HepG2 (cell line): ENCODE results near the gene LDAH. TPM values are rescaled to one million over a fixed set of nuclear protein-coding genes. Genes with fewer than 3 reads are reported as not detected.

ENCODE experiments used
- ATF7 ChIP-seq, 2 experiments: fragments of 450-650 bp in 1 of 2; sonication (generic) in 1 of 2; formaldehyde crosslinking in 1 of 2; IDR thresholded peaks; 2 replicates each; pipeline versions ENCODE4 v1.4.0 to v1.6.1; 2016 to 2020; ENCODE audit warnings: antibody characterized with exemption in 1 of 2, mild to moderate bottlenecking in 1 of 2, missing genetic modification reagents in 1 of 2
- EED ChIP-seq: sonication (generic); formaldehyde crosslinking; IDR thresholded peaks from 2 replicates; pipeline ENCODE4 v1.5.0; 2020; ENCODE audit warnings: mild to moderate bottlenecking, missing genetic modification reagents
- HNF4A ChIP-seq: sonication (generic); formaldehyde crosslinking; IDR thresholded peaks from 2 replicates; pipeline ENCODE4 v1.4.0; 2020; ENCODE audit warnings: missing genetic modification reagents
- IKZF1 ChIP-seq: fragments of 450-650 bp; IDR thresholded peaks from 2 replicates; pipeline ENCODE4 v1.7.1; 2016
- MBD4 ChIP-seq: IDR thresholded peaks from 2 replicates; pipeline ENCODE4 v1.6.1; 2012; ENCODE audit warnings: low read length, inconsistent platforms, borderline replicate concordance
- NR2F2 ChIP-seq: IDR thresholded peaks from 2 replicates; pipeline ENCODE4 v1.6.1; 2012; ENCODE audit warnings: low read depth, inconsistent platforms, borderline replicate concordance
- PITX1 ChIP-seq: sonication (generic); formaldehyde crosslinking; IDR thresholded peaks from 2 replicates; pipeline ENCODE4 v1.5.1; 2020; ENCODE audit warnings: mild to moderate bottlenecking, missing genetic modification reagents
- POLR2A ChIP-seq, 2 experiments: IDR thresholded peaks; 2 replicates each; pipeline ENCODE4 v1.6.1; 2011; ENCODE audit warnings: low read depth in 2 of 2, low read length in 2 of 2, mild to moderate bottlenecking in 1 of 2, moderate library complexity in 1 of 2; ENCODE audit not compliant: insufficient read depth in 1 of 2
- RXRA ChIP-seq: sonication (generic); formaldehyde crosslinking; IDR thresholded peaks from 2 replicates; pipeline ENCODE4 v1.5.1; 2020; ENCODE audit warnings: missing genetic modification reagents
- SAFB2 ChIP-seq: sonication (generic); formaldehyde crosslinking; IDR thresholded peaks from 2 replicates; pipeline ENCODE4 v1.5.1; 2020; ENCODE audit warnings: missing genetic modification reagents, low read depth, mild to moderate bottlenecking, borderline replicate concordance
- SALL1 ChIP-seq: sonication (generic); formaldehyde crosslinking; IDR thresholded peaks from 2 replicates; pipeline ENCODE4 v1.8.0; 2022; ENCODE audit warnings: mild to moderate bottlenecking, missing genetic modification reagents
- ZNF101 ChIP-seq: sonication (generic); formaldehyde crosslinking; IDR thresholded peaks from 2 replicates; pipeline ENCODE4 v1.4.0; 2020; ENCODE audit warnings: mild to moderate bottlenecking, low read depth, missing genetic modification reagents, borderline replicate concordance
- ZNF24 ChIP-seq: fragments of 450-650 bp; IDR thresholded peaks from 2 replicates; pipeline ENCODE4 v1.6.1; 2017; ENCODE audit warnings: antibody characterized with exemption, mild to moderate bottlenecking
- ZNF292 ChIP-seq: sonication (generic); formaldehyde crosslinking; IDR thresholded peaks from 2 replicates; pipeline ENCODE4 v1.8.1; 2022; ENCODE audit warnings: mild to moderate bottlenecking, low read depth, missing genetic modification reagents, borderline replicate concordance
- ZNF33A ChIP-seq: sonication (generic); formaldehyde crosslinking; IDR thresholded peaks from 2 replicates; pipeline ENCODE4 v1.5.1; 2020; ENCODE audit warnings: missing genetic modification reagents, mild to moderate bottlenecking, moderate library complexity, borderline replicate concordance
- ZNF430 ChIP-seq: sonication (generic); formaldehyde crosslinking; IDR thresholded peaks from 2 replicates; pipeline ENCODE4 v1.9.0; 2021; ENCODE audit warnings: mild to moderate bottlenecking, missing genetic modification reagents
- ZNF563 ChIP-seq: sonication (generic); formaldehyde crosslinking; IDR thresholded peaks from 2 replicates; pipeline ENCODE4 v1.8.0; 2022; ENCODE audit warnings: mild to moderate bottlenecking, moderate library complexity, missing genetic modification reagents
- ZNF777 ChIP-seq: sonication (generic); formaldehyde crosslinking; IDR thresholded peaks from 2 replicates; pipeline ENCODE4 v1.4.0; 2020; ENCODE audit warnings: missing genetic modification reagents
- polyA plus RNA-seq, 8 experiments: library from polyadenylated mRNA; depleted of rRNA in 3 of 8; stranded (reverse) in 7 of 8; unstranded in 1 of 8; fragments of >200 nt; fragmentation: Illumina TruSeq in 4 of 8; extraction: Trizol in 4 of 8; gene quantifications; 2 replicates each; pipeline versions ENCODE4 v1.2.1 to v1.2.3, GENCODE V29; 2011 to 2016; ENCODE audit warnings: low read depth in 4 of 8, missing spikeins in 1 of 8, mixed read lengths in 1 of 8; ENCODE audit not compliant: insufficient read depth in 1 of 8
- total RNA-seq, 5 experiments: library from RNA; depleted of rRNA; stranded (reverse); fragments of >200 nt; fragmentation: Illumina TruSeq; extraction: Trizol; gene quantifications; 2 replicates each; pipeline ENCODE4 v1.2.3, GENCODE V29; 2016; ENCODE audit warnings: low read depth in 1 of 5
- TF ChIP-seq, protein P1 (sequence below), 2 experiments: sonication (generic) in 1 of 2; formaldehyde crosslinking in 1 of 2; IDR thresholded peaks; 2 replicates each; pipeline versions ENCODE4 v1.4.0 to v1.6.1; 2018 to 2020; ENCODE audit warnings: missing genetic modification reagents in 2 of 2, borderline replicate concordance in 1 of 2, low read depth in 1 of 2, mild to moderate bottlenecking in 1 of 2, missing biosample characterization in 1 of 2
- TF ChIP-seq, protein P2 (sequence below): sonication (generic); formaldehyde crosslinking; IDR thresholded peaks from 2 replicates; pipeline ENCODE4 v1.5.1; 2020; ENCODE audit warnings: mild to moderate bottlenecking, missing genetic modification reagents, moderate library complexity
- TF ChIP-seq, protein P3 (sequence below): IDR thresholded peaks from 2 replicates; pipeline ENCODE4 v1.4.0; 2020; ENCODE audit warnings: mild to moderate bottlenecking, missing genetic modification reagents
- TF ChIP-seq, protein P4 (sequence below): IDR thresholded peaks from 2 replicates; pipeline ENCODE4 v1.6.1; 2012; ENCODE audit warnings: inconsistent platforms

Gene LDAH
- total and polyA plus RNA-seq, 2 of the 13 experiments (the other 11 are each of a cell fraction or from before 2014, with no cell fraction given), result 28.8 to 46.2 TPM

DNA sequence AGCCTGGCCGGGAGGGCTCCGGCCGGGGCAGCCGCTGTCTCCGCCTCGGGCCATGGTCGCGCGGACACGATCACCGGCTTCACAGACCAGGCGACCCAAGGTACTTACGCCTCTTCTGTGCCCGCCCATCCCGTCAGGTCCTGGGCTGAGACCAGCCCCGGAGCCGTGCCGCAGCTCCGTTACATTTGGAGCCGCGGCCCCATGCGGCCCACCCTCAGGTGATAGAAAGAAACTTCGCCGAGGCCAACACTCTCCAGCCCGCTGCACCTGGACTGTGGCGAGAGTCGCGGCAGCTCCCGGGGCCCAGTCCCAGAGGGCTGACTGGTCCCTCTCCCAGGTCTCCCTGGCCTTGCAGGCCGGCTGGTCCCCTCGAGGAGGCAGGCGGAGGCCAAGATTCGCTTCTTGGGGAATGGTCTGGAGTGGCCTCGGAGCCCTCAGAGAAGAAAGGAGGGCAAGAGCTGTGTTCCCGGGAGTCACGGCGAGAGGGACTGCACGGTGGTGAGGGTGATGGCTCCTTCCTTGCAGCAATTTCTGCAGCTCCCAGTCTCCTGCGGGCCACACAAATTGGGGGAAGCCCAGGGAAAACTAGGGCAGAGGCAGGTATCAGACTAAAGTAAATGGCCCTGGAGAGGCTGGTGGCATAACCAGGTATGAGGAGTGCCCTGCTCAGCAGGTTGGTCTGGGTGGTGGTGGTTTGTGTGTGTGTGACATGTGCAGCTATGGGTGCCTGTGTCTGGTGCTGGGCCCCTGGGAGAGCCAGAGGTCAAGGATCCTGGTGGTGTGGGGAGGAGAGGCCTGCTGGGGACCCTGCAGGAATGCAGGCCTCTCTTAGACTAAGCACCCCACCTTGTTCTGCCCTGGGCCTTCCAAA lies 155.1 kb downstream of the LDAH start (continued):
- TF ChIP-seq ATF7 (IDR thresholded peaks at IDR 0.05) (no peak), ATF7 (CRISPR knock-in tag; IDR thresholded peaks at IDR 0.05) (peak; percentile 85), POLR2A (IDR thresholded peaks at IDR 0.05; ENCODE audit: insufficient read depth in 1 of 2, low read depth in 2 of 2, low read length in 2 of 2) (no peak), SAFB2 (no peak), MBD4 (no peak), ZNF24 (no peak), HNF4A (CRISPR knock-in tag) (peak; percentile 34; the same call in 1 of the 2 replicates), ZNF563 (CRISPR knock-in tag) (peak; percentile 59; the same call in 1 of the 2 replicates), SALL1 (CRISPR knock-in tag) (peak; percentile 40; the same call in 1 of the 2 replicates), EED (CRISPR knock-in tag) (peak; percentile 31; the same call in 1 of the 2 replicates), NR2F2 (peak; percentile 75; the same call in 1 of the 2 replicates), ZNF430 (peak; percentile 79), RXRA (peak; percentile 36; the same call in 1 of the 2 replicates), ZNF101 (CRISPR knock-in tag) (0 out of 2 replicates have a peak, but pooled peaks have one; percentile 52), ZNF33A (no peak), IKZF1 (no peak), PITX1 (CRISPR knock-in tag) (no peak; the same call in 1 of the 2 replicates), ZNF777 (CRISPR knock-in tag) (peak; percentile 85; the same call in 1 of the 2 replicates), ZNF292 (CRISPR knock-in tag) (no peak)
- TF ChIP-seq, protein P1, sequence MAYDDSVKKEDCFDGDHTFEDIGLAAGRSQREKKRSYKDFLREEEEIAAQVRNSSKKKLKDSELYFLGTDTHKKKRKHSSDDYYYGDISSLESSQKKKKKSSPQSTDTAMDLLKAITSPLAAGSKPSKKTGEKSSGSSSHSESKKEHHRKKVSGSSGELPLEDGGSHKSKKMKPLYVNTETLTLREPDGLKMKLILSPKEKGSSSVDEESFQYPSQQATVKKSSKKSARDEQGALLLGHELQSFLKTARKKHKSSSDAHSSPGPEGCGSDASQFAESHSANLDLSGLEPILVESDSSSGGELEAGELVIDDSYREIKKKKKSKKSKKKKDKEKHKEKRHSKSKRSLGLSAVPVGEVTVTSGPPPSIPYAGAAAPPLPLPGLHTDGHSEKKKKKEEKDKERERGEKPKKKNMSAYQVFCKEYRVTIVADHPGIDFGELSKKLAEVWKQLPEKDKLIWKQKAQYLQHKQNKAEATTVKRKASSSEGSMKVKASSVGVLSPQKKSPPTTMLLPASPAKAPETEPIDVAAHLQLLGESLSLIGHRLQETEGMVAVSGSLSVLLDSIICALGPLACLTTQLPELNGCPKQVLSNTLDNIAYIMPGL (CRISPR knock-in tag; IDR thresholded peaks at IDR 0.05; ENCODE audit: borderline replicate concordance in 1 of 2, low read depth in 1 of 2), result peak; percentile 58 to 72; a peak in 2 of 4 replicates
- TF ChIP-seq, protein P2, sequence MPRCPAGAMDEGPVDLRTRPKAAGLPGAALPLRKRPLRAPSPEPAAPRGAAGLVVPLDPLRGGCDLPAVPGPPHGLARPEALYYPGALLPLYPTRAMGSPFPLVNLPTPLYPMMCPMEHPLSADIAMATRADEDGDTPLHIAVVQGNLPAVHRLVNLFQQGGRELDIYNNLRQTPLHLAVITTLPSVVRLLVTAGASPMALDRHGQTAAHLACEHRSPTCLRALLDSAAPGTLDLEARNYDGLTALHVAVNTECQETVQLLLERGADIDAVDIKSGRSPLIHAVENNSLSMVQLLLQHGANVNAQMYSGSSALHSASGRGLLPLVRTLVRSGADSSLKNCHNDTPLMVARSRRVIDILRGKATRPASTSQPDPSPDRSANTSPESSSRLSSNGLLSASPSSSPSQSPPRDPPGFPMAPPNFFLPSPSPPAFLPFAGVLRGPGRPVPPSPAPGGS (CRISPR knock-in tag), result peak; percentile 61
- TF ChIP-seq, protein P3, sequence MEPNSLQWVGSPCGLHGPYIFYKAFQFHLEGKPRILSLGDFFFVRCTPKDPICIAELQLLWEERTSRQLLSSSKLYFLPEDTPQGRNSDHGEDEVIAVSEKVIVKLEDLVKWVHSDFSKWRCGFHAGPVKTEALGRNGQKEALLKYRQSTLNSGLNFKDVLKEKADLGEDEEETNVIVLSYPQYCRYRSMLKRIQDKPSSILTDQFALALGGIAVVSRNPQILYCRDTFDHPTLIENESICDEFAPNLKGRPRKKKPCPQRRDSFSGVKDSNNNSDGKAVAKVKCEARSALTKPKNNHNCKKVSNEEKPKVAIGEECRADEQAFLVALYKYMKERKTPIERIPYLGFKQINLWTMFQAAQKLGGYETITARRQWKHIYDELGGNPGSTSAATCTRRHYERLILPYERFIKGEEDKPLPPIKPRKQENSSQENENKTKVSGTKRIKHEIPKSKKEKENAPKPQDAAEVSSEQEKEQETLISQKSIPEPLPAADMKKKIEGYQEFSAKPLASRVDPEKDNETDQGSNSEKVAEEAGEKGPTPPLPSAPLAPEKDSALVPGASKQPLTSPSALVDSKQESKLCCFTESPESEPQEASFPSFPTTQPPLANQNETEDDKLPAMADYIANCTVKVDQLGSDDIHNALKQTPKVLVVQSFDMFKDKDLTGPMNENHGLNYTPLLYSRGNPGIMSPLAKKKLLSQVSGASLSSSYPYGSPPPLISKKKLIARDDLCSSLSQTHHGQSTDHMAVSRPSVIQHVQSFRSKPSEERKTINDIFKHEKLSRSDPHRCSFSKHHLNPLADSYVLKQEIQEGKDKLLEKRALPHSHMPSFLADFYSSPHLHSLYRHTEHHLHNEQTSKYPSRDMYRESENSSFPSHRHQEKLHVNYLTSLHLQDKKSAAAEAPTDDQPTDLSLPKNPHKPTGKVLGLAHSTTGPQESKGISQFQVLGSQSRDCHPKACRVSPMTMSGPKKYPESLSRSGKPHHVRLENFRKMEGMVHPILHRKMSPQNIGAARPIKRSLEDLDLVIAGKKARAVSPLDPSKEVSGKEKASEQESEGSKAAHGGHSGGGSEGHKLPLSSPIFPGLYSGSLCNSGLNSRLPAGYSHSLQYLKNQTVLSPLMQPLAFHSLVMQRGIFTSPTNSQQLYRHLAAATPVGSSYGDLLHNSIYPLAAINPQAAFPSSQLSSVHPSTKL (CRISPR knock-in tag), result peak; percentile 36; the same call in 1 of the 2 replicates
- TF ChIP-seq, protein P4, sequence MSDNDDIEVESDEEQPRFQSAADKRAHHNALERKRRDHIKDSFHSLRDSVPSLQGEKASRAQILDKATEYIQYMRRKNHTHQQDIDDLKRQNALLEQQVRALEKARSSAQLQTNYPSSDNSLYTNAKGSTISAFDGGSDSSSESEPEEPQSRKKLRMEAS, result peak; percentile 77
